ENCODE data around the gene CHD9NB. TPM values are rescaled to one million over a fixed set of nuclear protein-coding genes. Genes with fewer than 3 reads are reported as not detected.

Gene CHD9NB
- total RNA-seq, 4 donors from 2014 or later, result 1.9 to 3.0 (median 2.1) TPM

DNA sequence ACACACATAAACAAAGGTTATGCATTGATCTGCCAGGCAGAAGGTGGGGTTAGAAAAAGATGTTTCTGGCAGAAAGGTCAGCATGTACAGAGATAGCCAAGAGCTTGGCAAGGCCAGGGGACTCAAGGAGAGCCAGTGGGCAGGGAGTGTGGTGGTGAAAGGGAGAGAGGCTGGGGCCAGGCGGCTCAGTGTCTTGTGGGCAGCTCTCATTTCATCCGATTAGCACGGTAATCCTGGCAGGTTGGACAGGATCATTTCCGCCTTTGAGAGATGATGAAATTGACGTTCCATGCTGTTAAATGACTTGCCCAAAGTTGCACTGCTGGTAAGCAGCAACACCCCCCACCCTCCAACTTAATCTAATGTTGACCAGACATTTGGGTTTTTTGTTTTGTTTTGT is 5.7 kb upstream of the CHD9NB start:
- H3K27me3 ChIP-seq, result no peaks in the 10 kb centered on the region
- H3K27ac ChIP-seq, result peak overlapping the region in 3 of 4 donors; percentile 9 to 53 (median 51)
- no peaks in the 10 kb centered on the region for H3K9me3 ChIP-seq
- intact Hi-C loops (cut with DNase I), result loop anchor here (10.0 kb wide), 1 partner anchor 76 kb away; no protein-coding TSS in a partner anchor
- 44 to 78% methylated on average over 5 of the region's 5 CpGs for WGBS, 2 donors
- H3K4me3 ChIP-seq, result no peak overlapping the region
- TF ChIP-seq POLR2A (IDR thresholded peaks at IDR 0.05), result no peak
- TF ChIP-seq, protein P1, sequence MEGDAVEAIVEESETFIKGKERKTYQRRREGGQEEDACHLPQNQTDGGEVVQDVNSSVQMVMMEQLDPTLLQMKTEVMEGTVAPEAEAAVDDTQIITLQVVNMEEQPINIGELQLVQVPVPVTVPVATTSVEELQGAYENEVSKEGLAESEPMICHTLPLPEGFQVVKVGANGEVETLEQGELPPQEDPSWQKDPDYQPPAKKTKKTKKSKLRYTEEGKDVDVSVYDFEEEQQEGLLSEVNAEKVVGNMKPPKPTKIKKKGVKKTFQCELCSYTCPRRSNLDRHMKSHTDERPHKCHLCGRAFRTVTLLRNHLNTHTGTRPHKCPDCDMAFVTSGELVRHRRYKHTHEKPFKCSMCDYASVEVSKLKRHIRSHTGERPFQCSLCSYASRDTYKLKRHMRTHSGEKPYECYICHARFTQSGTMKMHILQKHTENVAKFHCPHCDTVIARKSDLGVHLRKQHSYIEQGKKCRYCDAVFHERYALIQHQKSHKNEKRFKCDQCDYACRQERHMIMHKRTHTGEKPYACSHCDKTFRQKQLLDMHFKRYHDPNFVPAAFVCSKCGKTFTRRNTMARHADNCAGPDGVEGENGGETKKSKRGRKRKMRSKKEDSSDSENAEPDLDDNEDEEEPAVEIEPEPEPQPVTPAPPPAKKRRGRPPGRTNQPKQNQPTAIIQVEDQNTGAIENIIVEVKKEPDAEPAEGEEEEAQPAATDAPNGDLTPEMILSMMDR (IDR thresholded peaks at IDR 0.05), result no peak
- H3K4me1 ChIP-seq, result peaks cover 20 to 72% (median 21%) of the 10 kb centered on the region in 3 donors
- no peaks in the 10 kb centered on the region for H3K36me3 ChIP-seq
- no peak for DNase-seq

DNA sequence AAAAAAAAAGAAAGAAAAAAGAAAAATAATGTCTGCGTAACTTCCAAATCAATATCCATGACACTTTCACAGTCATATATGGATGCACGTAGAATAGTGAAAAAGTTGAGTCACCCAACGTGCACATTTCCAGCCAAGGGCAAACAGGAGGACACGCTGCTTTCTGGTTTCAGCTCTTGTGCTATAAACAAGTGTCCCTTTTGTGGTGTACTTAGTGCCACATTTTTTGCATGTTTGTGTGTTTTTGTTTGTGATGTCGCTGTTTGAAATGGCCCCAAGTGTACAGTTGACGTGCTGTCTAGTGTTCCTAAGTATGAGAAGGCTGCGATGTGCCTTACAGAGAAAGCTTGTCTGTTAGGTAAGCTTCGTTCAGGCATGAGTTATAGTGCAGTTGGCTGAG is 5.0 kb upstream of the CHD9NB start:
- intact Hi-C loops (cut with DNase I), result loop anchor here (10.0 kb wide), 1 partner anchor 77 kb away; no protein-coding TSS in a partner anchor
- no peak for DNase-seq
- Histone ChIP-seq H3K27ac (peak overlapping the region in 2 of 4 donors; percentile 51 to 53), H3K36me3 (no peaks in the 10 kb centered on the region), H3K4me1 (peaks cover 20 to 80% (median 21%) of the 10 kb centered on the region in 3 donors), H3K27me3 (no peaks in the 10 kb centered on the region), H3K4me3 (no peak overlapping the region), H3K9me3 (no peaks in the 10 kb centered on the region)
- 79 to 88% methylated on average over 8 of the region's 8 CpGs for WGBS, 2 donors
- TF ChIP-seq POLR2A (IDR thresholded peaks at IDR 0.05), result no peak
- TF ChIP-seq, protein P1 (IDR thresholded peaks at IDR 0.05), result no peak

DNA sequence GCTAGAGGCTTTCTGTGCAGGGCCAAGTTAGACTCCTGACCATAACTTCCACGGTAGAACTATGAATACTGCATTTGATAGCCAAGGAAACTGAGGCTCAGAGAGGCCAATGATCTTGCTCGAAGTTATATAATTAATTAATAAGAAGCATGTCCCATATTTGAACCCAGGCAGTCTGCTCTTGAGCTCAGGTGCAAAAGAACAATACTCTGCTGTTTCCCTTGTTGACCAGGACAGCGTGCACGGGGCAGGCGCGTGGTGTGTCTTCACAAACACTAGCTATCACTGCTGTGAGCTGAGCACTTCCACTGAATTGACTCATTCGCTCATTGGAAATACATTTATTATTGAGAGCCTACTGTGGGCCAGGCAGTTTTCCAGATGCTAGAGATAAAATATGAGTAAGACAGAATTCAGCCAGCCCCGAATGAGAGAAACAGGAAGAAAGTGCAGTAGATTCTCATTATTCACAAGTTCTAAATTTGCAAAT is 3.7 kb upstream of the CHD9NB start:
- Histone ChIP-seq H3K27ac (peak overlapping the region; percentile 92 to 95 (median 94)), H3K4me1 (peaks cover 13 to 77% (median 21%) of the 10 kb centered on the region in 3 donors), H3K4me3 (peak overlapping the region in 3 of 4 donors; percentile 72 to 92 (median 89)), H3K36me3 (no peaks in the 10 kb centered on the region), H3K9me3 (no peaks in the 10 kb centered on the region), H3K27me3 (no peaks in the 10 kb centered on the region)
- TF ChIP-seq, protein P1 (IDR thresholded peaks at IDR 0.05), result no peak
- TF ChIP-seq POLR2A (IDR thresholded peaks at IDR 0.05), result no peak
- intact Hi-C loops (cut with DNase I), result loop anchor here (10.0 kb wide), 1 partner anchor 78 kb away; no protein-coding TSS in a partner anchor
- DNase-seq, result no peak
- 56 to 73% methylated on average over 8 of the region's 8 CpGs for WGBS, 2 donors

DNA sequence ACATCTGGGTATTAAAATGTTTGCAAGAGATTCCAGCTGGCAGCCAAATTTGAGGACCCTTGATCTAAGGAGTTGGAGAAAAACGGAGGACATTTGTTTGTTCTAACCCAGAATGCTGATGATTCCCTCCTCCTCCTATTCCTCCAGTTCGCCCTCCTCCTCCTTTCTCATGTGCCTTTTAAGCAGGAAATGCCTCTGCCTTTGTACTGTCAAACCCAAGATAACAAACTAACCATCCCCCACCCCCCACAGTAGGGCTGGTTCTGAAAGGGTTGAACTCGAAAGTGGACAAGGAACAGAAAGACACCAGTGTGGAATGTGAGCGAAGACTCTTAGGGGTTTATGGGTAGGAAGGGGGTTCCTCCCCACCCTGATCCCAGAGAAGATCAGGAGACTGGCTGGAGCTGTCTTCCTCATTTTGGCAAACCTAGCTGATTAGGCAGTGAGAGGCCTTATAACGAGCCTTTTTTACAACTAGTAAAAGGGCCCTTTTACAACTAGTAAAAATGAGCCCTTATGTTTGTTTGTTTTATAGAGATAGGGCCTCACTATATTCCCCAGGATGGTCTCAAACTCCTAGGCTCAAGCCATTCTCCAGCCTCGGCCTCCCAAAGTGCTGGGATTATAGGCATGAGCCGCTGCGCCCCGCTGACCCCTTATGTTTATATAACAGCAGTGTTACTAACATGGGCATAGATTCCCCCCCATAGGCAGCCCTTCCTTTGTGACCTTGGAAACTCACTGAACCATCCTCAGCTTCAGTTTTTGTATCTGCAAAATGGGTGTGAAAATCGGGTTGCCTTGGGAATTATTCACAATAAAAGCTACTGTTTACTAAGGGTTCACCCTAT is 3.1 kb upstream of the CHD9NB start:
- DNase-seq, result no peak

More for the DNA sequence above, 3.1 kb upstream of the CHD9NB start:
- Histone ChIP-seq H3K4me3 (peak overlapping the region; percentile 72 to 92 (median 82)), H3K4me1 (peaks cover 13 to 71% (median 20%) of the 10 kb centered on the region in 3 donors), H3K36me3 (no peaks in the 10 kb centered on the region), H3K9me3 (no peaks in the 10 kb centered on the region), H3K27me3 (no peaks in the 10 kb centered on the region), H3K27ac (peak overlapping the region; percentile 92 to 95 (median 94))
- TF ChIP-seq, protein P1 (IDR thresholded peaks at IDR 0.05), result no peak
- no peak for TF ChIP-seq POLR2A (IDR thresholded peaks at IDR 0.05)
- 31 to 32% methylated on average over 9 to 10 of the region's 10 CpGs for WGBS, 2 donors
- intact Hi-C loops (cut with DNase I), result loop anchor here (10.0 kb wide), 1 partner anchor 79 kb away; no protein-coding TSS in a partner anchor
